K562 (cell line): ENCODE measurements around the gene SEC24A. TPM values are rescaled to one million over a fixed set of nuclear protein-coding genes. Genes with fewer than 3 reads are reported as not detected.

Experiments used
- BRF1 ChIP-seq: IDR thresholded peaks from 3 replicates; pipeline ENCODE4 v1.6.1; 2011; ENCODE audit warnings: borderline replicate concordance, mild to moderate bottlenecking; ENCODE audit not compliant: insufficient read length; ENCODE audit errors: extremely low read depth
- FOXJ2 ChIP-seq: fragments of 200-800 bp; sonication (Bioruptor generic); IDR thresholded peaks from 2 replicates; pipeline ENCODE4 v1.6.1; 2016; ENCODE audit warnings: missing genetic modification characterization, missing compliant biosample characterization
- FOXK2 ChIP-seq, 2 experiments: fragments of 450-650 bp; IDR thresholded peaks in 1 of 2; conservative IDR thresholded peaks in 1 of 2; 2 replicates each; pipeline ENCODE4 v1.6.1; 2016; ENCODE audit warnings: low read depth in 2 of 2, mild to moderate bottlenecking in 1 of 2
- HDAC8 ChIP-seq: fragments of 450-650 bp; IDR thresholded peaks from 2 replicates; pipeline ENCODE4 v1.6.1; 2016; ENCODE audit warnings: mild to moderate bottlenecking, missing genetic modification characterization, moderate library complexity, missing compliant biosample characterization
- MAFK ChIP-seq: IDR thresholded peaks from 2 replicates; pipeline ENCODE4 v1.6.1; 2011; ENCODE audit warnings: low read length, improper control_type of control experiment
- SRSF1 ChIP-seq: fragments of 200-400 bp; formaldehyde crosslinking; IDR thresholded peaks from 2 replicates; pipeline ENCODE4 v1.6.1; 2017; ENCODE audit warnings: mild to moderate bottlenecking, low read depth, low read length, moderate library complexity
- ZNF232 ChIP-seq: sonication (generic); formaldehyde crosslinking; IDR thresholded peaks from 2 replicates; pipeline ENCODE4 v1.8.0; 2022; ENCODE audit warnings: mild to moderate bottlenecking, missing genetic modification reagents
- ZNF316 ChIP-seq: fragments of 450-650 bp; IDR thresholded peaks from 2 replicates; pipeline ENCODE4 v1.6.1; 2016
- ZNF830 ChIP-seq: fragments of 250-450 bp; sonication (Bioruptor Pico); IDR thresholded peaks from 2 replicates; pipeline ENCODE4 v1.5.0; 2021; ENCODE audit warnings: mild to moderate bottlenecking
- polyA plus RNA-seq, 8 experiments: library from polyadenylated mRNA; depleted of rRNA in 4 of 8; stranded (reverse) in 5 of 8; unstranded in 3 of 8; fragments of >200 nt; fragmentation: Nextera tagmentation in 2 of 8; fragmentation: Illumina TruSeq in 1 of 8; extraction: Ambion mirVana in 2 of 8; extraction: Trizol in 1 of 8; gene quantifications; 2 replicates each; pipeline versions ENCODE4 v1.2.1 to v1.2.3, GENCODE V29; 2011 to 2014; ENCODE audit warnings: inconsistent platforms in 1 of 8, missing spikeins in 1 of 8
- total RNA-seq, 7 experiments: library from RNA; depleted of rRNA in 6 of 7; stranded (reverse); fragments of >200 nt in 6 of 7; fragmentation: Illumina TruSeq in 2 of 7; extraction: Trizol in 2 of 7; gene quantifications; 2 replicates each; pipeline versions ENCODE4 v1.2.1 to v1.2.3, GENCODE V29; 2011 to 2021; ENCODE audit warnings: low replicate concordance in 1 of 7
- TF ChIP-seq, protein P1 (sequence below): sonication (generic); formaldehyde crosslinking; IDR thresholded peaks from 2 replicates; pipeline ENCODE4 v1.8.1; 2023; ENCODE audit warnings: mild to moderate bottlenecking, missing genetic modification reagents
- TF ChIP-seq, protein P2 (sequence below): sonication (generic); formaldehyde crosslinking; IDR thresholded peaks from 2 replicates; pipeline ENCODE4 v1.8.0; 2022; ENCODE audit warnings: missing genetic modification reagents, mild to moderate bottlenecking, moderate library complexity, borderline replicate concordance

The SEC24A gene
- total and polyA plus RNA-seq, 9 of the 15 experiments (the other 6 are each of a cell fraction or from before 2014, with no cell fraction given) = 7.9 to 36.5 (median 17.5) TPM

DNA sequence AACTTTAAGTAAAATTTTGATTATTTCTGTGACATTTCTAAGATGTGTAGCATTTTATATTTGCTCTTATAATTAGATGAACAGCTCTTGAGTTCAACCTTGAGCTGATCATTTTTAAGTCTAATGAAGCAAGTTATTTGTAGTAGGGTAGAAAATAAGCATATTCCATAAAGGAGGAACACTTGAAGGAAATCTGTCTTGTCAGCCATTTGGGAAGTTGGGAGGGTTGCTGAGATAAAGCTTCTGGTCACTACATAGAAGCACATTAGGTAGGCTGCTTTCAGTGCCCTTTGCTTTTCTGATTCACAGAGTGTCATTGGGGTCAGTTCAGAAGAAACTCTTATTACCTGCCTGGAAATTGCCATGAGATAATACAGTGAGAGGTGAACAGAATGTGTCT lies 44.1 kb downstream of the SEC24A start (continued):
- TF ChIP-seq, protein P1, sequence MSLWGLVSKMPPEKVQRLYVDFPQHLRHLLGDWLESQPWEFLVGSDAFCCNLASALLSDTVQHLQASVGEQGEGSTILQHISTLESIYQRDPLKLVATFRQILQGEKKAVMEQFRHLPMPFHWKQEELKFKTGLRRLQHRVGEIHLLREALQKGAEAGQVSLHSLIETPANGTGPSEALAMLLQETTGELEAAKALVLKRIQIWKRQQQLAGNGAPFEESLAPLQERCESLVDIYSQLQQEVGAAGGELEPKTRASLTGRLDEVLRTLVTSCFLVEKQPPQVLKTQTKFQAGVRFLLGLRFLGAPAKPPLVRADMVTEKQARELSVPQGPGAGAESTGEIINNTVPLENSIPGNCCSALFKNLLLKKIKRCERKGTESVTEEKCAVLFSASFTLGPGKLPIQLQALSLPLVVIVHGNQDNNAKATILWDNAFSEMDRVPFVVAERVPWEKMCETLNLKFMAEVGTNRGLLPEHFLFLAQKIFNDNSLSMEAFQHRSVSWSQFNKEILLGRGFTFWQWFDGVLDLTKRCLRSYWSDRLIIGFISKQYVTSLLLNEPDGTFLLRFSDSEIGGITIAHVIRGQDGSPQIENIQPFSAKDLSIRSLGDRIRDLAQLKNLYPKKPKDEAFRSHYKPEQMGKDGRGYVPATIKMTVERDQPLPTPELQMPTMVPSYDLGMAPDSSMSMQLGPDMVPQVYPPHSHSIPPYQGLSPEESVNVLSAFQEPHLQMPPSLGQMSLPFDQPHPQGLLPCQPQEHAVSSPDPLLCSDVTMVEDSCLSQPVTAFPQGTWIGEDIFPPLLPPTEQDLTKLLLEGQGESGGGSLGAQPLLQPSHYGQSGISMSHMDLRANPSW (CRISPR knock-in tag) = no peak
- TF ChIP-seq FOXK2 (conservative IDR thresholded peaks at IDR 0.05 in 1 of 2, IDR thresholded peaks at IDR 0.05 in 1 of 2; ENCODE audit: low read depth in 2 of 2) (no peak), ZNF316 (peak; percentile 72; the same call in 1 of the 2 replicates), ZNF232 (CRISPR knock-in tag) (no peak), HDAC8 (tag) (no peak), FOXJ2 (tag) (no peak), SRSF1 (no peak), MAFK (peak; percentile 32; the same call in 1 of the 2 replicates), ZNF830 (CRISPR knock-in tag) (no peak), BRF1 (no peak)
- TF ChIP-seq, protein P2, sequence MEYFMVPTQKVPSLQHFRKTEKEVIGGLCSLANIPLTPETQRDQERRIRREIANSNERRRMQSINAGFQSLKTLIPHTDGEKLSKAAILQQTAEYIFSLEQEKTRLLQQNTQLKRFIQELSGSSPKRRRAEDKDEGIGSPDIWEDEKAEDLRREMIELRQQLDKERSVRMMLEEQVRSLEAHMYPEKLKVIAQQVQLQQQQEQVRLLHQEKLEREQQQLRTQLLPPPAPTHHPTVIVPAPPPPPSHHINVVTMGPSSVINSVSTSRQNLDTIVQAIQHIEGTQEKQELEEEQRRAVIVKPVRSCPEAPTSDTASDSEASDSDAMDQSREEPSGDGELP (CRISPR knock-in tag) = no peak
